Measurements from ENCODE around the gene PRRT1B. TPM values are rescaled to one million over a fixed set of nuclear protein-coding genes. Genes with fewer than 3 reads are reported as not detected.

PRRT1B gene
- total RNA-seq, 4 donors from 2014 or later = 0.19 TPM; not detected in 3

- Histone ChIP-seq H3K9me3 (no peaks in the 10 kb centered on the region), H3K36me3 (peaks cover 35 to 88% (median 80%) of the 10 kb centered on the region in 4 donors), H3K4me3 (no peak overlapping the region), H3K4me1 (peaks cover 0 to 12% (median 6%) of the 10 kb centered on the region in 4 donors), H3K27ac (replicated peaks in 1 of 4) (no peak overlapping the region), H3K27me3 (no peaks in the 10 kb centered on the region)
- 95% methylated on average over 10 of the region's 14 CpGs for WGBS
- no peak for TF ChIP-seq POLR2A (IDR thresholded peaks at IDR 0.05; ENCODE audit: low read depth)
- no peak for TF ChIP-seq EP300 (IDR thresholded peaks at IDR 0.05)
- no peak for TF ChIP-seq POLR2AphosphoS5 (IDR thresholded peaks at IDR 0.05)
- TF ChIP-seq, protein P1, sequence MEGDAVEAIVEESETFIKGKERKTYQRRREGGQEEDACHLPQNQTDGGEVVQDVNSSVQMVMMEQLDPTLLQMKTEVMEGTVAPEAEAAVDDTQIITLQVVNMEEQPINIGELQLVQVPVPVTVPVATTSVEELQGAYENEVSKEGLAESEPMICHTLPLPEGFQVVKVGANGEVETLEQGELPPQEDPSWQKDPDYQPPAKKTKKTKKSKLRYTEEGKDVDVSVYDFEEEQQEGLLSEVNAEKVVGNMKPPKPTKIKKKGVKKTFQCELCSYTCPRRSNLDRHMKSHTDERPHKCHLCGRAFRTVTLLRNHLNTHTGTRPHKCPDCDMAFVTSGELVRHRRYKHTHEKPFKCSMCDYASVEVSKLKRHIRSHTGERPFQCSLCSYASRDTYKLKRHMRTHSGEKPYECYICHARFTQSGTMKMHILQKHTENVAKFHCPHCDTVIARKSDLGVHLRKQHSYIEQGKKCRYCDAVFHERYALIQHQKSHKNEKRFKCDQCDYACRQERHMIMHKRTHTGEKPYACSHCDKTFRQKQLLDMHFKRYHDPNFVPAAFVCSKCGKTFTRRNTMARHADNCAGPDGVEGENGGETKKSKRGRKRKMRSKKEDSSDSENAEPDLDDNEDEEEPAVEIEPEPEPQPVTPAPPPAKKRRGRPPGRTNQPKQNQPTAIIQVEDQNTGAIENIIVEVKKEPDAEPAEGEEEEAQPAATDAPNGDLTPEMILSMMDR (IDR thresholded peaks at IDR 0.05) = no peak
- intact Hi-C loops (cut with DNase I) = no loop called here
- no peak for DNase-seq (ENCODE audit: extremely low spot score)
These were observed 44.7 kb downstream of the PRRT1B start for GRCh38 chr9:131589993-131590392.

DNA sequence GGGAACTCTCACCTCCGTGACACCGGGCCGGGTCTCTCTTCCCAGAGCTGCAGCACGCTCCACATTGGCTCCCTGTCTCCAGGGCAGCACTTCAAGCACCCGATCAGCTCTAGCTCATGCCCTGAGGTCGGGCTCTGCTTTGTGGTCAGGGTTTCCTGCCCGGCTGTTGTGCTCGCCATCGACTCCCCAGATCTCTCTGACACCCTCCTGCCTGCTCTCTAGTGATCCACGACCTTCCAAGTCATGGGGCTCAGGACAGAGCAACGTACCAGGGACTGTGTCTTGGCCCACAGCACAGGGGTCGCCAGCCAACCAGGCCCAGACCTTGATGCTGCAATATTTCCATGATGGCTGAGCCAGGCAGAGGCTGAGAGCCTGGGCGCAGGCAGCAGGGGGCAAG is 45.1 kb downstream of the PRRT1B start:
- intact Hi-C loops (cut with DNase I) = no loop called here
- WGBS = 90% methylated on average over 11 of the region's 13 CpGs
- H3K36me3 ChIP-seq = peaks cover 35 to 88% (median 80%) of the 10 kb centered on the region in 4 donors
- DNase-seq (ENCODE audit: extremely low spot score) = no peak
- no peak overlapping the region for H3K4me3 ChIP-seq
- no peak overlapping the region for H3K27ac ChIP-seq (replicated peaks in 1 of 4)
- no peaks in the 10 kb centered on the region for H3K9me3 ChIP-seq
- TF ChIP-seq POLR2AphosphoS5 (IDR thresholded peaks at IDR 0.05) = no peak
- TF ChIP-seq POLR2A (IDR thresholded peaks at IDR 0.05; ENCODE audit: low read depth) = no peak
- TF ChIP-seq EP300 (IDR thresholded peaks at IDR 0.05) = no peak
- TF ChIP-seq, protein P1 (IDR thresholded peaks at IDR 0.05) = no peak
- no peaks in the 10 kb centered on the region for H3K27me3 ChIP-seq
- peaks cover 0 to 12% (median 6%) of the 10 kb centered on the region in 4 donors for H3K4me1 ChIP-seq

GRCh38 chr9:131590907-131591844 is 45.9 kb downstream of the PRRT1B start:
- WGBS = 70% methylated on average over 11 of the region's 21 CpGs
- Histone ChIP-seq H3K4me3 (no peak overlapping the region), H3K36me3 (peaks cover 42 to 90% (median 81%) of the 10 kb centered on the region in 4 donors), H3K27ac (replicated peaks in 1 of 4) (no peak overlapping the region), H3K9me3 (no peaks in the 10 kb centered on the region), H3K4me1 (peaks cover 0 to 12% (median 6%) of the 10 kb centered on the region in 4 donors), H3K27me3 (no peaks in the 10 kb centered on the region)
- TF ChIP-seq, protein P1 (IDR thresholded peaks at IDR 0.05) = peak; percentile 75 to 84 (median 83)
- TF ChIP-seq EP300 (IDR thresholded peaks at IDR 0.05) (no peak), POLR2AphosphoS5 (IDR thresholded peaks at IDR 0.05) (peak; percentile 22 to 52)
- intact Hi-C loops (cut with DNase I) = no loop called here
- peak; percentile 96 for DNase-seq (ENCODE audit: extremely low spot score)

DNA sequence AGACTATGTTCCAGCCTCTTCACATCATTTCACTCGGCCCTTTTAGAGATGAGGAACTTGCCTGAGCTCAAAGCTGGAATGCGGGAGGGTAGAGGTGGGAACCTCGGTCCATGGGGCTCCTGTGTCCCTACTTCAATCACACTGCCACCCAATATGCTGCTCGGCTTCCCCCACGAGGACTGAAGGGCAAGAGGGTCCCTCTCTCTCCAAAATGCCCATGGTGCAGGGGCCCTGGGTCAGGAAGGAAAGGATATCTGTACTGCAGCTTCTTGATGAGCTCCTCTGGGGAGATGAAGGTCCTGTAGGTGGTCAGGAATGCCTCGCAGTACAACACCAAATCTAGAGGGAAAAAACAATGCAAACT is 46.5 kb downstream of the PRRT1B start:
- TF ChIP-seq, protein P1 (IDR thresholded peaks at IDR 0.05) = no peak
- TF ChIP-seq POLR2A (IDR thresholded peaks at IDR 0.05; ENCODE audit: low read depth) (no peak), POLR2AphosphoS5 (IDR thresholded peaks at IDR 0.05) (no peak), EP300 (IDR thresholded peaks at IDR 0.05) (no peak)
- no peak for DNase-seq (ENCODE audit: extremely low spot score)
- intact Hi-C loops (cut with DNase I) = loop anchor here (1.0 kb wide), 1 partner anchor 148 kb away; the partner anchor contains the start of gene RAPGEF1

More for the DNA sequence above, 46.5 kb downstream of the PRRT1B start:
- Histone ChIP-seq H3K4me3 (no peak overlapping the region), H3K36me3 (peaks cover 47 to 96% (median 87%) of the 10 kb centered on the region in 4 donors), H3K27ac (replicated peaks in 1 of 4) (no peak overlapping the region), H3K4me1 (peaks cover 0 to 12% (median 6%) of the 10 kb centered on the region in 4 donors), H3K9me3 (no peaks in the 10 kb centered on the region), H3K27me3 (no peaks in the 10 kb centered on the region)
- 66% methylated on average over 6 of the region's 6 CpGs for WGBS

Data from esophagus muscularis mucosa (tissue), 4 donors.